HepG2 (cell line): ENCODE measurements around the gene HYPK. TPM values are rescaled to one million over a fixed set of nuclear protein-coding genes. Genes with fewer than 3 reads are reported as not detected.
A peak's percentile ranks its signal among the peaks of the same experiment; 100 is the strongest.

Source experiments
- ARID5B ChIP-seq: IDR thresholded peaks from 2 replicates; pipeline ENCODE4 v1.4.0; 2020; ENCODE audit warnings: mild to moderate bottlenecking, missing genetic modification reagents
- FOXK1 ChIP-seq: sonication (generic); formaldehyde crosslinking; IDR thresholded peaks from 2 replicates; pipeline ENCODE4 v1.4.0; 2020; ENCODE audit warnings: low read depth, missing genetic modification reagents, borderline replicate concordance
- NKX3-1 ChIP-seq: sonication (generic); formaldehyde crosslinking; IDR thresholded peaks from 2 replicates; pipeline ENCODE4 v1.5.0; 2020; ENCODE audit warnings: missing genetic modification reagents
- SIN3A ChIP-seq: IDR thresholded peaks from 2 replicates; pipeline ENCODE4 v1.6.1; 2011; ENCODE audit warnings: low read depth, mild to moderate bottlenecking, control low read depth, low read length, borderline replicate concordance
- UBTF ChIP-seq: sonication (generic); formaldehyde crosslinking; IDR thresholded peaks from 2 replicates; pipeline ENCODE4 v1.4.0; 2020; ENCODE audit warnings: mild to moderate bottlenecking, missing genetic modification reagents
- ZNF441 ChIP-seq: sonication (generic); formaldehyde crosslinking; IDR thresholded peaks from 2 replicates; pipeline ENCODE4 v1.7.0; 2021; ENCODE audit warnings: missing genetic modification reagents, borderline replicate concordance
- ZNF691 ChIP-seq: sonication (generic); formaldehyde crosslinking; IDR thresholded peaks from 2 replicates; pipeline ENCODE4 v1.4.0; 2020; ENCODE audit warnings: missing genetic modification reagents, low read depth, mild to moderate bottlenecking, borderline replicate concordance
- ZNF772 ChIP-seq: sonication (generic); formaldehyde crosslinking; IDR thresholded peaks from 2 replicates; pipeline ENCODE4 v1.5.0; 2020; ENCODE audit warnings: mild to moderate bottlenecking, missing genetic modification reagents
- polyA plus RNA-seq, 8 experiments: library from polyadenylated mRNA; depleted of rRNA in 3 of 8; stranded (reverse) in 7 of 8; unstranded in 1 of 8; fragments of >200 nt; fragmentation: Illumina TruSeq in 4 of 8; extraction: Trizol in 4 of 8; gene quantifications; 2 replicates each; pipeline versions ENCODE4 v1.2.1 to v1.2.3, GENCODE V29; 2011 to 2016; ENCODE audit warnings: low read depth in 4 of 8, missing spikeins in 1 of 8, mixed read lengths in 1 of 8; ENCODE audit not compliant: insufficient read depth in 1 of 8
- total RNA-seq, 5 experiments: library from RNA; depleted of rRNA; stranded (reverse); fragments of >200 nt; fragmentation: Illumina TruSeq; extraction: Trizol; gene quantifications; 2 replicates each; pipeline ENCODE4 v1.2.3, GENCODE V29; 2016; ENCODE audit warnings: low read depth in 1 of 5
- TF ChIP-seq, protein P1 (sequence below): sonication (generic); formaldehyde crosslinking; IDR thresholded peaks from 2 replicates; pipeline ENCODE4 v1.5.1; 2020; ENCODE audit warnings: missing genetic modification reagents, mild to moderate bottlenecking, borderline replicate concordance
- TF ChIP-seq, protein P2 (sequence below): sonication (generic); formaldehyde crosslinking; conservative IDR thresholded peaks from 2 replicates; pipeline ENCODE4 v1.4.0; 2020; ENCODE audit warnings: missing genetic modification reagents

The HYPK gene
- total and polyA plus RNA-seq, 2 of the 13 experiments (the other 11 are each of a cell fraction or from before 2014, with no cell fraction given), result 13.5 to 16.5 TPM

GRCh38 chr15:43800286-43801141 lies at the start of gene HYPK (continued):
- TF ChIP-seq UBTF (CRISPR knock-in tag) (peak; percentile 32), ZNF691 (peak; percentile 47; the same call in 1 of the 2 replicates), ZNF441 (CRISPR knock-in tag) (peak; percentile 56; the same call in 1 of the 2 replicates), FOXK1 (peak; percentile 81; the same call in 1 of the 2 replicates), ARID5B (CRISPR knock-in tag) (no peak; the same call in 1 of the 2 replicates), SIN3A (peak; percentile 77; the same call in 1 of the 2 replicates), ZNF772 (CRISPR knock-in tag) (0 out of 2 replicates have a peak, but pooled peaks have one; percentile 37), NKX3-1 (CRISPR knock-in tag) (no peak)
- TF ChIP-seq, protein P1, sequence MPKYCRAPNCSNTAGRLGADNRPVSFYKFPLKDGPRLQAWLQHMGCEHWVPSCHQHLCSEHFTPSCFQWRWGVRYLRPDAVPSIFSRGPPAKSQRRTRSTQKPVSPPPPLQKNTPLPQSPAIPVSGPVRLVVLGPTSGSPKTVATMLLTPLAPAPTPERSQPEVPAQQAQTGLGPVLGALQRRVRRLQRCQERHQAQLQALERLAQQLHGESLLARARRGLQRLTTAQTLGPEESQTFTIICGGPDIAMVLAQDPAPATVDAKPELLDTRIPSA (CRISPR knock-in tag), result 0 out of 2 replicates have a peak, but pooled peaks have one; percentile 44
- TF ChIP-seq, protein P2, sequence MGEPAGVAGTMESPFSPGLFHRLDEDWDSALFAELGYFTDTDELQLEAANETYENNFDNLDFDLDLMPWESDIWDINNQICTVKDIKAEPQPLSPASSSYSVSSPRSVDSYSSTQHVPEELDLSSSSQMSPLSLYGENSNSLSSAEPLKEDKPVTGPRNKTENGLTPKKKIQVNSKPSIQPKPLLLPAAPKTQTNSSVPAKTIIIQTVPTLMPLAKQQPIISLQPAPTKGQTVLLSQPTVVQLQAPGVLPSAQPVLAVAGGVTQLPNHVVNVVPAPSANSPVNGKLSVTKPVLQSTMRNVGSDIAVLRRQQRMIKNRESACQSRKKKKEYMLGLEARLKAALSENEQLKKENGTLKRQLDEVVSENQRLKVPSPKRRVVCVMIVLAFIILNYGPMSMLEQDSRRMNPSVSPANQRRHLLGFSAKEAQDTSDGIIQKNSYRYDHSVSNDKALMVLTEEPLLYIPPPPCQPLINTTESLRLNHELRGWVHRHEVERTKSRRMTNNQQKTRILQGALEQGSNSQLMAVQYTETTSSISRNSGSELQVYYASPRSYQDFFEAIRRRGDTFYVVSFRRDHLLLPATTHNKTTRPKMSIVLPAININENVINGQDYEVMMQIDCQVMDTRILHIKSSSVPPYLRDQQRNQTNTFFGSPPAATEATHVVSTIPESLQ (CRISPR knock-in tag), result 0 out of 2 replicates have a peak, but pooled peaks have one; percentile 43
